ENCODE measurements around the gene SLC4A8.
A peak's percentile ranks its signal among the peaks of the same experiment; 100 is the strongest.
"Not testable (repeated sequence)": the region's sequence is repeated elsewhere in the genome, so short reads cannot be mapped to it uniquely, and the experiment has no call there.

Gene SLC4A8

GRCh38 chr12:51430196-51430895 lies 5.7 kb downstream of the SLC4A8 start:
- no peak for DNase-seq

- no peak for DNase-seq
Measured at GRCh38 chr12:51432921-51433320, 8.3 kb downstream of the SLC4A8 start.

DNA sequence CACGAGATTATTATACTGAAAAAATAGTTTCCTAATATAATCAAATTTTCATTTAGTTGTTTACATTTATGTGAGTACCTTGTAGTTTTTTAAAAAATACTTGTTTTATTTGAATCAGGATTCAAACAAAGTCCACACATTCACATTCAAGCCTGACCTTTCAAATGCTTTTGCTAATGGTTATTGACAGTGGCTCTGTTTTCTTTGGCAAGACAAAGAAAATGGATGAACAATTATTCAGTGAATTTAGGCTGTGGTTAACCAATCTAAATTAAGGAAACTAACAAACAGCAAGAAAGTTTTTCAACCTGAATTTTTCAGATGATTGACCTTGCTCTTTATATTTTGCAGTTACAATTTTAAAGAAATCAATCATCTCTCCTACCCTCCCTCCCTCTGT lies 9.7 kb downstream of the SLC4A8 start:
- peak in 1 of 2 experiments; percentile 29 for DNase-seq

DNA sequence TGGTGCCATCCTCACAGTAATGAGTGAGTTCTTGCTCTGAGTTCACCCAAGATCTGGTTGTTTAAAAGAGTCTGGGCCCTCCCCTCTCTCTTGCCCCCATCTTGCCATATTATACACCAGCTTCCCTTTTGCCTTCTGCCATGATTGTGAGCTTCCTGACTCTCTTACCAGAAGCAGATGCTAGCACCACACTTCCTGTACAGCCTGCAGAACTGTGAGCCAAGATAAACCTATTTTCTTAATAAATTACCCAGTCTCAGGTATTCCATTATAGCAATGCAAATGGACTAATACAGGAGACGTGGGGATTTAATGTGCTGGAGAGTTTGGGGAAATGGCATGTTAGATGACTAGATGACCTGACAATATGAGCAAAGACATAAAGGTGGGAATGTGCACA lies 12.8 kb downstream of the SLC4A8 start:
- DNase-seq = no peak

DNA sequence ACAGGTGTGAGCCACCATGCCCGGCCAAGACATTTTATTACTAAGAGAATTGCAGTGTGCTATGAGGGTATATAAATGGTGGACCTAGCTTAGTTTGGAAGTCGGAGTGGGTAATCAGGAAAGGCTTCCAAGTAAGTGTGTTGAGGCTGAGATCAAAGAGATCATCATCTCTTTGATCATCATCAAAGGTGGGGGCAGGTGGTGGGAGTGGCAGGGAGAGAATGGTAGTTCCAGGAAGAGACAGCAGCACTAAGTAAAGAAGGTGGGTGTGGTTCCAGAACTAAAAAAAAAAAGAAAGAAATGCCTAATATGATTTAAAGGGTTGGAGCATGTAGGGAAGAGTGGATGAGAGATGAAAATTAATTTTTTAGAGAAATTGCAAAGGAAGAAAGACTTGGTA lies 14.7 kb downstream of the SLC4A8 start:
- no peak for DNase-seq

DNA sequence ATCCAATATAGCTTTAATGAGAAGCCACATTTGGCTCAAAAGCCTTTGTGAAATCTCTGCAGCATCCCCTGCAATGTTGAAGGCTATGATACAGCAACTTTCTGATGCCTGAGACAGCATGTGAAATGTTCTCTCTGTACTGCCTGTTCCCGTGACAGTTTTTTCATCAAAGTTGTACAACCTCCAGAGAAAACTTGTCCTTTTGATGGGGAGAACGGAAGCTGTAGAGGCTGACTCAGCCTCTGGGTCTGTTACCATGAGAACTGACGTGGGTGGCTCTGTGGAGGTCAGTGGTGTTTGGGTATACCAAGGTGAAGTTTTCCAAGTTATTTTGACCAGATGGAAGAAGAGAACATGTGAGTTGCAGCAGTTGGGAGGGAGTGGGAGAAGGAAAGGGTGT lies 17.0 kb downstream of the SLC4A8 start:
- DNase-seq = no peak

DNA sequence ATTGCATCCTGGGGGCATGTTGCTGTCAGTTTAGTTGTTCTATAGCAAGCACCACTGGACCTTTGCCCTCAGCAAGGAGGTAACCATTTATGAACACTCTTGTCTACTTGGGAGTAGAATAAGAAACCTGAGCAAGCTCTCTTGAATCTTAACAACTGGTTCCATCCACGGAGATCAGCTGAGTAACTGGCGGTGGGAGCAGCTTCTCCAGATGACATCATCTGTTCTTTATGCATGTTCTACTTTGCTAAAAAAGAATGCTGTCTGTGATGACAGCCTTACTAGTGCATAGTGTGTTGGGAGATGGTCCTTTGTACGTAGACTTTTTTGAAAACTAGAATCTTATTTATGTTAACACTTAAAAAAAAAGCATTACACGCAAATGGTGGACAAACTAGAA lies 17.7 kb downstream of the SLC4A8 start:
- DNase-seq = no peak

GRCh38 chr12:51443573-51443972 lies 18.9 kb downstream of the SLC4A8 start:
- DNase-seq = no peak

GRCh38 chr12:51448618-51449256 lies 24.1 kb downstream of the SLC4A8 start:
- DNase-seq = no peak

GRCh38 chr12:51449580-51450246 lies 25.1 kb downstream of the SLC4A8 start:
- DNase-seq = no peak

- DNase-seq = no peak
Measured at GRCh38 chr12:51450333-51450732, 25.7 kb downstream of the SLC4A8 start.

DNA sequence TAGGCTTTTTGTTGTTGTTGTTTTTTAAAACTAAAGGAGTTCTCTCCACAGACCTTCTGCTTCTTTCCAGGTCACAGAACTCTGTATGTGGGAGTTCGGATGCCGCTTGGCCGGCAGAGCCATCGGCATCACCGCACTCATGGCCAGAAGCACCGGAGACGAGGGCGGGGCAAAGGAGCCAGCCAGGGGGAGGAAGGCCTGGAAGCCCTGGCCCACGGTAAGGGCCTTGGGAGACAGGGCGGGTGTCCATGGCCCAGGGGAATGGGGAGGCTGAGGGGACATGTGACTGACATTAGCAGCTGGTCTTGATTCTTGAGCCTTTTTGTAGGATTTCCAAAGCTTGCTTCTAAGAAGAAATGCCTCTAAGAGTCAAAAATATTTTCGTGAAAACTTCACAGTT lies 26.2 kb downstream of the SLC4A8 start:
- DNase-seq = no peak

DNA sequence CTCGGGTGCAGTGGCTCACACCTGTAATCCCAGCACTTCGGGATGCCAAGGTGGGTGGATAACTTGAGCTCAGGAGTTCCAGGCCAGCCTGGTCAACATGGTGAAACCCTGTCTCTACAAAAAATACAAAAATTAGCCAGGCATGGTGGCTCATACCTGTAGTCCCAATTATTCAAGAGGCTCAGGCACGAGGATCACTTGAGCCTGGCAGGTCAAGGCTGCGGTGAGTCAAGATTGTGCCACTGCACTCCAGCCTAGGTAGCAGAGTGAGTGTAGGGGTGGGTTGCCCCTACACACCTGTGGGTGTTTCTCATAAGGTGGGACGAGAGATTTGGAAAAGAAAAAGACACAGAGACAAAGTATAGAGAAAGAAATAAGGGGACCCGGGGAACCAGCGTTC lies 29.4 kb downstream of the SLC4A8 start:
- not testable (repeated sequence) for DNase-seq

DNA sequence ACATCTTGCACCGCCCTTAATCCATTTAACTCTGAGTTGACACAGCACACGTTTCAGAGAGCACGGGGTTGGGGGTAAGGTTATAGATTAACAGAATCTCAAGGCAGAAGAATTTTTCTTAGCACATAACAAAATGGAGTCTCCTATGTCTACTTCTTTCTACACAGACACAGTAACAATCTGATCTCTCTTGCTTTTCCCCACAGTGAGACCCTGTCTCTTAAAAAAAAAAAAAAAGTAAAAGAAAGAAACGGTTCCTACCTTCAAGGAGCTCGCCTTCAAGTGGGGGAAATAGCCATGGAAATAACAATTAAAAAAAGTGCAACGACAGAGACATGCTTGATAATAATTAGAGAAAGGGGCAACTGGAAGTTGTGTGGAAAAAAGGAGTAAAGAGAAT lies 30.4 kb downstream of the SLC4A8 start:
- not testable (repeated sequence) for DNase-seq

DNA sequence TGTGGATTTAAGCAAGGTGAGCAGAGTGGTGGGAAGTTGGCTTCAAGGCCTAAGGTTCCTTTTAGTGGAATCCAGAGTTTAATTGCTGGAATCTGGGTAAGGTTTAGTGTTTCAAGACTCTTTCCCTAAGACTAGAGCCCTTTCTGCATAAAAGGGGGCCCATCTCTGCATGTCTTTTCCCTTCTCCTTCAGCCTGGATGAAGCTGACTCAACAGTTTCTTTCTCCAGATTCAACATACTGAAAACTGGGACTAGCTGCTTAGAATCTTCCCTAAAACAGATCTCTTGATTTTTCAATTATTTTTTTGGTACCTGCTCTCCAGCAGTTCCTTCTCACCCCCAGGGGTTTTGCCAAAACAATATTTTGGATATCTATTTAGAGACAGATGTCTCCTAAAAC lies 34.0 kb downstream of the SLC4A8 start:
- no peak for DNase-seq

GRCh38 chr12:51460519-51460918 lies 35.9 kb downstream of the SLC4A8 start:
- no peak for DNase-seq

- no peak for DNase-seq
Measured at GRCh38 chr12:51465491-51465890, 40.9 kb downstream of the SLC4A8 start.

DNA sequence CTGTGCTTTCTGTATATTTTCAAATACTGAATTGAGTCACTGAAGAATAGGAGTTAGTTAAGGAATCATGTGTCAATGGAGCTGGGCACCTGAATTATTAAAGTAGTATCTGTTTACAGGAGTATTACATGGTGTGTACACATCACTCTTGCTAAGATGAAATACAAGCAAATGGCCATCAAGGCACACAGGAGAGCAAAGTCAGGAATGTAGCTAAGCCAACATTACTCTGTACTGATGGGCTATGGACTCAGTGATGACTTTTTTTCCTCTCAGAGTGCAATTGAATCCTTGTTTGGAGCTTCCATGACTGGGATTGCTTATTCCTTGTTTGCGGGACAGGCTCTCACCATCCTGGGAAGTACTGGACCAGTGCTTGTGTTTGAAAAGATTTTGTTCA lies 45.5 kb downstream of the SLC4A8 start:
- no peak for DNase-seq

- DNase-seq = no peak
Measured at GRCh38 chr12:51471111-51471864, 46.7 kb downstream of the SLC4A8 start.

- no peak for DNase-seq
Measured at GRCh38 chr12:51472984-51473383, 48.4 kb downstream of the SLC4A8 start.

- DNase-seq = no peak
Measured at GRCh38 chr12:51473947-51474346, 49.3 kb downstream of the SLC4A8 start.

DNA sequence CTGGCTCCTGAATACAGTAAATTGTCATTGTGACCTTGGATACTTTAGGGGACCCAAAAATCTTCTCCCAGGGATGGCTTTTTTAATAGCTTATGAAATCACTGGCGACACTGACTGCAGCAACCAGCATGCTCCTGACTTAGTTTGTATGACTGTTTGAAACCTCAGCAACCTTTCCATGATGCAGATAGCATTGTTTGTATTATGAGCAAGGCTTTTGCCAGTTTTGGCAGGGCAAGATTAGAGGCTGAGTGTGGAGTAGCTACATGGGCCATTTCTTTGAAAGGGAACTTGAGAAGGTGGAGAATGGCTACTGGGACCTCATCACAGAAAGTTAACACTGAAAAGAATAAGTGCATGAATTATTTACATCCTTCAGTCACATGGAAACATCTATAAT lies 50.9 kb downstream of the SLC4A8 start:
- no peak for DNase-seq

- DNase-seq = no peak
Measured at GRCh38 chr12:51480978-51481377, 56.3 kb downstream of the SLC4A8 start.

All from NCI-H446 (cell line).